ENCODE data around the gene LRRC45. TPM values are rescaled to one million over a fixed set of nuclear protein-coding genes. Genes with fewer than 3 reads are reported as not detected.
A peak's percentile ranks its signal among the peaks of the same experiment; 100 is the strongest.

Gene LRRC45
- polyA plus RNA-seq, 1 donor (not counting 4 experiments of a cell fraction or from before 2014, with no cell fraction given): 2.5 TPM

GRCh38 chr17:82052638-82053059 is 29.5 kb downstream of the LRRC45 start:
- Histone ChIP-seq H3K9me3 (ENCODE audit: control insufficient read depth, low read depth, low read length) (no peaks in the 10 kb centered on the region), H3K27me3 (ENCODE audit: control insufficient read depth, extremely low read depth, insufficient read depth, low read length) (no peaks in the 10 kb centered on the region), H3K36me3 (ENCODE audit: control insufficient read depth in 2 of 2, extremely low read depth in 1 of 2, insufficient read depth in 2 of 2, low read length in 2 of 2) (peaks cover 28 to 31% of the 10 kb centered on the region in 2 experiments), H3K27ac (ENCODE audit: control insufficient read depth, insufficient read depth, low read length) (peak overlapping the region; percentile 49), H2AFZ (ENCODE audit: control insufficient read depth, low read length) (no peak overlapping the region), H3K4me1 (ENCODE audit: control insufficient read depth, extremely low read depth, insufficient read depth, low read length) (peaks cover 11% of the 10 kb centered on the region), H3K4me3 (ENCODE audit: control insufficient read depth in 2 of 3, extremely low read depth in 1 of 3, insufficient read depth in 2 of 3, low read depth in 1 of 3, low read length in 3 of 3) (peak overlapping the region; percentile 84 to 95 (median 87)), H3K9me1 (ENCODE audit: control insufficient read depth, extremely low read depth, insufficient read depth, low read length) (no peaks in the 10 kb centered on the region), H3K4me2 (ENCODE audit: control insufficient read depth, extremely low read depth, insufficient read depth, low read depth, low read length) (peak overlapping the region; percentile 91), H3K79me2 (ENCODE audit: control insufficient read depth, insufficient read depth, low read length) (peaks cover 25% of the 10 kb centered on the region), H3K9ac (ENCODE audit: control insufficient read depth, extremely low read depth, insufficient read depth, low read length) (peak overlapping the region; percentile 80), H4K20me1 (ENCODE audit: control insufficient read depth, extremely low read depth, insufficient read depth, low read length) (no peaks in the 10 kb centered on the region)
- dilution Hi-C loops (cut with MboI; ENCODE audit: extremely low pct_ligation_motif_present, low sequenced_read_pairs): no loop called here
- TF ChIP-seq CTCF (optimal IDR thresholded peaks at IDR 0.05 in 1 of 3, IDR thresholded peaks at IDR 0.05 in 1 of 3, conservative IDR thresholded peaks at IDR 0.05 in 1 of 3; ENCODE audit: extremely low read depth in 1 of 3, insufficient read depth in 2 of 3, low read length in 3 of 3) (no peak), EZH2 (IDR thresholded peaks at IDR 0.05; ENCODE audit: low read length) (no peak)
- FAIRE-seq (no peak), DNase-seq (ENCODE audit: low read depth, low spot score) (no peak)

GRCh38 chr17:82053130-82053529 is 30.0 kb downstream of the LRRC45 start:
- no peak for TF ChIP-seq CTCF (optimal IDR thresholded peaks at IDR 0.05 in 1 of 3, IDR thresholded peaks at IDR 0.05 in 1 of 3, conservative IDR thresholded peaks at IDR 0.05 in 1 of 3; ENCODE audit: extremely low read depth in 1 of 3, insufficient read depth in 2 of 3, low read length in 3 of 3)
- TF ChIP-seq EZH2 (IDR thresholded peaks at IDR 0.05; ENCODE audit: low read length): no peak
- Histone ChIP-seq H4K20me1 (ENCODE audit: control insufficient read depth, extremely low read depth, insufficient read depth, low read length) (no peaks in the 10 kb centered on the region), H3K4me1 (ENCODE audit: control insufficient read depth, extremely low read depth, insufficient read depth, low read length) (peaks cover 11% of the 10 kb centered on the region), H3K4me3 (ENCODE audit: control insufficient read depth in 2 of 3, extremely low read depth in 1 of 3, insufficient read depth in 2 of 3, low read depth in 1 of 3, low read length in 3 of 3) (peak overlapping the region; percentile 84 to 95 (median 87)), H3K79me2 (ENCODE audit: control insufficient read depth, insufficient read depth, low read length) (peaks cover 25% of the 10 kb centered on the region), H3K9me3 (ENCODE audit: control insufficient read depth, low read depth, low read length) (no peaks in the 10 kb centered on the region), H3K36me3 (ENCODE audit: control insufficient read depth in 2 of 2, extremely low read depth in 1 of 2, insufficient read depth in 2 of 2, low read length in 2 of 2) (peaks cover 28 to 32% of the 10 kb centered on the region in 2 experiments), H3K4me2 (ENCODE audit: control insufficient read depth, extremely low read depth, insufficient read depth, low read depth, low read length) (peak overlapping the region; percentile 91), H2AFZ (ENCODE audit: control insufficient read depth, low read length) (no peak overlapping the region), H3K27ac (ENCODE audit: control insufficient read depth, insufficient read depth, low read length) (no peak overlapping the region), H3K9me1 (ENCODE audit: control insufficient read depth, extremely low read depth, insufficient read depth, low read length) (no peaks in the 10 kb centered on the region), H3K27me3 (ENCODE audit: control insufficient read depth, extremely low read depth, insufficient read depth, low read length) (no peaks in the 10 kb centered on the region), H3K9ac (ENCODE audit: control insufficient read depth, extremely low read depth, insufficient read depth, low read length) (peak overlapping the region; percentile 80)
- no peak for DNase-seq (ENCODE audit: low read depth, low spot score)
- dilution Hi-C loops (cut with MboI; ENCODE audit: extremely low pct_ligation_motif_present, low sequenced_read_pairs): no loop called here
- no peak for FAIRE-seq
